NB4 (cell line): Measurements from ENCODE around the gene FOSL2.

Experiments
- MAX ChIP-seq: IDR thresholded peaks from 2 replicates; pipeline ENCODE4 v1.6.1; 2011; ENCODE audit warnings: low read depth, low read length
- POLR2A ChIP-seq: IDR thresholded peaks from 2 replicates; pipeline ENCODE4 v1.6.1; 2011; ENCODE audit warnings: mild to moderate bottlenecking; ENCODE audit not compliant: insufficient read length; ENCODE audit errors: extremely low read depth
- TF ChIP-seq, protein P1 (sequence below): IDR thresholded peaks from one replicate; pipeline ENCODE4 v1.5.1; 2012; ENCODE audit warnings: low read depth, low read length

GRCh38 chr2:28399956-28400355 lies 7.3 kb downstream of the FOSL2 start:
- TF ChIP-seq, protein P1, sequence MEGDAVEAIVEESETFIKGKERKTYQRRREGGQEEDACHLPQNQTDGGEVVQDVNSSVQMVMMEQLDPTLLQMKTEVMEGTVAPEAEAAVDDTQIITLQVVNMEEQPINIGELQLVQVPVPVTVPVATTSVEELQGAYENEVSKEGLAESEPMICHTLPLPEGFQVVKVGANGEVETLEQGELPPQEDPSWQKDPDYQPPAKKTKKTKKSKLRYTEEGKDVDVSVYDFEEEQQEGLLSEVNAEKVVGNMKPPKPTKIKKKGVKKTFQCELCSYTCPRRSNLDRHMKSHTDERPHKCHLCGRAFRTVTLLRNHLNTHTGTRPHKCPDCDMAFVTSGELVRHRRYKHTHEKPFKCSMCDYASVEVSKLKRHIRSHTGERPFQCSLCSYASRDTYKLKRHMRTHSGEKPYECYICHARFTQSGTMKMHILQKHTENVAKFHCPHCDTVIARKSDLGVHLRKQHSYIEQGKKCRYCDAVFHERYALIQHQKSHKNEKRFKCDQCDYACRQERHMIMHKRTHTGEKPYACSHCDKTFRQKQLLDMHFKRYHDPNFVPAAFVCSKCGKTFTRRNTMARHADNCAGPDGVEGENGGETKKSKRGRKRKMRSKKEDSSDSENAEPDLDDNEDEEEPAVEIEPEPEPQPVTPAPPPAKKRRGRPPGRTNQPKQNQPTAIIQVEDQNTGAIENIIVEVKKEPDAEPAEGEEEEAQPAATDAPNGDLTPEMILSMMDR, result no peak
- TF ChIP-seq POLR2A, result no peak
- no peak for TF ChIP-seq MAX
